B cell (primary cell): ENCODE data around the gene RAD50. TPM values are rescaled to one million over a fixed set of nuclear protein-coding genes. Genes with fewer than 3 reads are reported as not detected.
"Not testable (repeated sequence)": the region's sequence is repeated elsewhere in the genome, so short reads cannot be mapped to it uniquely, and the experiment has no call there.

ENCODE experiments used
- ATAC-seq: fragments of 200-7000 bp; cut with Tn5 transposase; one replicate; pipeline ENCODE4 v1.10.0; 2021; ENCODE audit warnings: low read depth, mild to moderate bottlenecking, moderate number of reproducible peaks, moderate library complexity
- CTCF ChIA-PET: fragments of 350-600 bp; sonication (Branson Sonifier 250); formaldehyde crosslinking; loops from one replicate; lab custom pipeline; 2021; ENCODE audit warnings: antibody characterized with exemption, inconsistent platforms; lab: Charles Lee
- POLR2A ChIA-PET: fragments of 350-600 bp; sonication (Branson Sonifier 250); formaldehyde crosslinking; loops from one replicate; lab custom pipeline; 2021; ENCODE audit warnings: antibody characterized with exemption; lab: Charles Lee
- DNase-seq: peaks from one replicate; pipeline ENCODE4 v3.0.0; 2013
- H2AFZ ChIP-seq: 2 replicates; pipeline ENCODE4 v1.6.1; 2012; ENCODE audit warnings: mild to moderate bottlenecking, low read depth, low read length; ENCODE audit not compliant: insufficient read depth, poor library complexity, severe bottlenecking
- H3K27ac ChIP-seq, 2 donors: 1 replicate in 1 of 2; 2 replicates in 1 of 2; pipeline ENCODE4 v1.5.1; 2012 to 2013; ENCODE audit warnings: low read length in 2 of 2, mild to moderate bottlenecking in 2 of 2, moderate library complexity in 1 of 2
- H3K27me3 ChIP-seq, 4 experiments: fragments of 200-600 bp in 1 of 4; sonication (generic) in 1 of 4; replicated peaks in 1 of 4; 1 replicate in 2 of 4; 2 replicates in 2 of 4; pipeline versions ENCODE4 v1.6.1 to v1.7.0; 2013 to 2016; ENCODE audit warnings: low read length in 3 of 4, mild to moderate bottlenecking in 2 of 4, mixed read lengths in 1 of 4, moderate library complexity in 1 of 4; ENCODE audit not compliant: insufficient read depth in 4 of 4, control insufficient read depth in 3 of 4; ENCODE audit errors: control extremely low read depth in 1 of 4
- H3K36me3 ChIP-seq, 2 experiments: replicated peaks in 1 of 2; 1 replicate in 1 of 2; 2 replicates in 1 of 2; pipeline versions ENCODE4 v1.6.1 to v1.7.1; 2013; ENCODE audit warnings: low read length in 1 of 2; ENCODE audit not compliant: insufficient read depth in 2 of 2, control insufficient read depth in 1 of 2; ENCODE audit errors: control extremely low read depth in 1 of 2, extremely low read depth in 1 of 2
- H3K4me1 ChIP-seq, 2 donors: fragments of 200-600 bp in 1 of 2; sonication (generic) in 1 of 2; 1 replicate in 1 of 2; 2 replicates in 1 of 2; pipeline versions ENCODE4 v1.5.1 to v1.6.1; 2013 to 2017; ENCODE audit warnings: low read length in 2 of 2; ENCODE audit not compliant: control insufficient read depth in 2 of 2, insufficient read depth in 2 of 2
- H3K4me2 ChIP-seq: replicated peaks from 2 replicates; pipeline ENCODE3; 2012; ENCODE audit warnings: mild to moderate bottlenecking, low read depth, low read length; ENCODE audit not compliant: poor library complexity, severe bottlenecking
- H3K4me3 ChIP-seq, 5 experiments: fragments of 200-600 bp in 1 of 5; sonication (generic) in 1 of 5; 1 replicate in 3 of 5; 2 replicates in 2 of 5; pipeline versions ENCODE4 v1.5.1 to v1.7.0; 2011 to 2016; ENCODE audit warnings: low read length in 4 of 5, mild to moderate bottlenecking in 4 of 5, low read depth in 2 of 5, control low read depth in 1 of 5, moderate library complexity in 1 of 5; ENCODE audit not compliant: insufficient read depth in 1 of 5; ENCODE audit errors: control extremely low read depth in 1 of 5, extremely low read depth in 1 of 5
- H3K79me2 ChIP-seq: fragments of 200-600 bp; sonication (generic); one replicate; pipeline ENCODE4 v1.6.0; 2016; ENCODE audit warnings: low read length; ENCODE audit not compliant: control insufficient read depth, insufficient read depth
- H3K9ac ChIP-seq: fragments of 200-600 bp; sonication (generic); 2 replicates; pipeline ENCODE4 v1.6.1; 2017; ENCODE audit warnings: mild to moderate bottlenecking, low read length, moderate library complexity
- H3K9me3 ChIP-seq, 3 donors: one replicate each; pipeline versions ENCODE4 v1.6.1 to v1.7.1; 2013; ENCODE audit warnings: low read length in 2 of 3; ENCODE audit not compliant: control insufficient read depth in 2 of 3, insufficient read depth in 1 of 3; ENCODE audit errors: control extremely low read depth in 1 of 3
- H4K20me1 ChIP-seq: 2 replicates; pipeline ENCODE4 v1.6.0; 2012; ENCODE audit warnings: mild to moderate bottlenecking, low read length; ENCODE audit not compliant: insufficient read depth, control insufficient read depth, poor library complexity, severe bottlenecking
- H3K27ac Mint-ChIP-seq: one replicate; pipeline ENCODE4 v1.8.0; 2021; ENCODE audit warnings: mixed read lengths
- H3K27me3 Mint-ChIP-seq: one replicate; pipeline ENCODE4 v1.8.0; 2021; ENCODE audit warnings: mixed read lengths
- H3K4me1 Mint-ChIP-seq: one replicate; pipeline ENCODE4 v1.8.0; 2021; ENCODE audit warnings: mixed read lengths
- H3K4me3 Mint-ChIP-seq: one replicate; pipeline ENCODE4 v1.8.0; 2021; ENCODE audit warnings: mixed read lengths
- H3K9me3 Mint-ChIP-seq: one replicate; pipeline ENCODE4 v1.8.0; 2022; ENCODE audit warnings: mixed read lengths; ENCODE audit not compliant: insufficient read depth
- WGBS: methylation state at CpG from one replicate; pipeline ENCODE4 v1.1.5; 2013; ENCODE audit warnings: missing lambda C conversion rate; ENCODE audit not compliant: insufficient coverage; 5-methylcytosine and 5-hydroxymethylcytosine counted together
- intact Hi-C: fragments of 100-400 bp; cut with micrococcal nuclease; formaldehyde crosslinking; loops from one replicate; pipeline ENCODE4 v1.10.0; 2022
- polyA plus RNA-seq: library from polyadenylated mRNA; depleted of rRNA; stranded (reverse); fragments of >200 nt; gene quantifications from 2 replicates; pipeline ENCODE4 v1.2.3, GENCODE V29; 2012
- total RNA-seq, 2 donors: library from RNA; stranded (reverse); fragments of 120-200 nt in 1 of 2; gene quantifications; 1 replicate in 1 of 2; 2 replicates in 1 of 2; pipeline versions ENCODE4 v1.2.3 to v1.2.4, GENCODE V29; 2013 to 2022

RAD50 gene
- total and polyA plus RNA-seq, 2 donors (not counting 1 experiment from before 2014, with no cell fraction given): 11.2 to 32.7 TPM

DNA sequence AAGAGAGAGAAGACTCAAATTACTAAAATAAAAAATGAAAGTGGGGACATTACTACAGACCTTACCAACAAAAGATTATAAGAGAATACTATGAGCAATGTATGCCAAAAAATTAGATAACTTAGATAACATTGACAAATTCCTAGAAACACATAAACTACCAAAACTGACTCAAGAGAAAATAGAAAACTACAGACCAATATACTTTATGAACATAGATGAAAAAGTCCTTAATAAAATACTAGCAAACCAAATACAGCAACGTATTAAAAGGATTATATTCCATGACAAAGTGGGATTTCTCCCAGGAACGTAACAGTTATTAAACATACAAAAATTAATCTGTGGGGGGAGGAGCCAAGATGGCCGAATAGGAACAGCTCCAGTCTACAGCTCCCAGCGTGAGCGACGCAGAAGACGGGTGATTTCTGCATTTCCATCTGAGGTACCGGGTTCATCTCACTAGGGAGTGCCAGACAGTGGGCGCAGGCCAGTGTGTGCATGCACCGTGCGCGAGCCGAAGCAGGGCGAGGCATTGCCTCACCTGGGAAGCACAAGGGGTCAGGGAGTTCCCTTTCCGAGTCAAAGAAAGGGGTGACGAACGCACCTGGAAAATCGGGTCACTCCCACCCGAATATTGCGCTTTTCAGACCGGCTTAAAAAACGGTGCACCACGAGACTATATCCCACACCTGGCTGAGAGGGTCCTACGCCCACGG lies 43.0 kb upstream of the RAD50 start:
- H3K4me1 Mint-ChIP-seq, H3K27me3 ChIP-seq, H3K27ac Mint-ChIP-seq, H3K27me3 Mint-ChIP-seq, intact Hi-C loops, ATAC-seq, POLR2A ChIA-PET, H3K4me3 ChIP-seq, H3K4me2 ChIP-seq, H3K4me1 ChIP-seq, H3K4me3 Mint-ChIP-seq, H3K79me2 ChIP-seq, H4K20me1 ChIP-seq, H3K9me3 ChIP-seq, DNase-seq, CTCF ChIA-PET, H3K9ac ChIP-seq, H2AFZ ChIP-seq, H3K27ac ChIP-seq, H3K36me3 ChIP-seq, H3K9me3 Mint-ChIP-seq: not testable (repeated sequence)
- no CpG with 5 or more reads among the region's 25 CpGs for WGBS

DNA sequence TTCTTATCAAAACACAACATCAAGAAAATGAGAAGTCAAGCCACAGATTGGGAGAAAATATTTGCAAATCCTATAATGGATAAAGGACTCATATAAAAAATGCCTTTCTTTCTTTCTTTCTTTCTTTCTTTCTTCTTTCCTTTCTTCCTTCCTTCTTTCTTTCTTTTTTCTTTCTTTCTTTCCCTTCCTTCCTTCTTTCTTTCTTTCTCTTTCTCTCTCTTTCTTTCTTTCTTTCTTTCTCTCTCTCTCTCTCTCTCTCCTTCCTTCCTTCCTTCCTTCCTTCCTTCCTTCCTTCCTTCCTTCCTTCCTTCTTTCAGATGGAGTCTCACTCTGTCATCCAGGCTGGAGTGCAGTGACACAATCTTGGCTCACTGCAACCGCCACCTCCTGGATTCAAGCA lies 34.7 kb upstream of the RAD50 start:
- POLR2A ChIA-PET, H3K9me3 Mint-ChIP-seq, intact Hi-C loops: not testable (repeated sequence)

DNA sequence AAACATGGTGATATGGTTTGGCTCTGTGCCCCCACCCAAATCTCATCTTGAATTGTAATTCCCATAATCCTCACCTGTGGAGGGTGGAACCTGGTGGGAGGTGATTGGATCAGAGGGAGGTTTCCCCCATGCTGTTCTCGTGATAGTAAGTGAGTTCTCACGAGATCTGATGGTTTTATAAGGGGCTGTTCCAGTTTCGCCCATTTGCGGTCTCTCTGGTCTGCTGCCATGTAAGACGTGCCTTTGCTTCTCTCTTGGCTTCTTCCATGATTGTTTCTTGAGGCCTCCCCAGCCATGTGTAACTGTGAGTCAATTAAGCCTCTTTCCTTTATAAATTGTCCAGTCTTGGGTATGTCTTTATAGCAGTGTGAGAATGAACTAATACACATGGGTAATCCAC lies 31.9 kb upstream of the RAD50 start:
- intact Hi-C loops: loop anchor here (5.0 kb wide), 1 partner anchor 187 kb away; no protein-coding TSS in a partner anchor

More for the DNA sequence above, 34.7 kb upstream of the RAD50 start:
- DNase-seq, H3K4me3 ChIP-seq, H3K27me3 Mint-ChIP-seq, H3K27me3 ChIP-seq, H3K9me3 ChIP-seq, H3K4me3 Mint-ChIP-seq, H3K27ac Mint-ChIP-seq, H4K20me1 ChIP-seq, CTCF ChIA-PET, H3K36me3 ChIP-seq, H3K79me2 ChIP-seq, ATAC-seq, H3K9ac ChIP-seq, H3K4me2 ChIP-seq, H2AFZ ChIP-seq, H3K27ac ChIP-seq: not testable (repeated sequence)
- H3K4me1 Mint-ChIP-seq: peaks cover 39% of the 10 kb centered on the region
- WGBS: 100% methylated on average over 1 of the region's 1 CpG
- H3K4me1 ChIP-seq: peaks cover 28 to 37% of the 10 kb centered on the region in 2 donors

More for the DNA sequence above, 31.9 kb upstream of the RAD50 start:
- Mint-ChIP-seq H3K4me1 (peaks cover 58% of the 10 kb centered on the region), H3K27ac (peak overlapping the region; percentile 1), H3K4me3 (peak overlapping the region; percentile 74)
- H3K9ac ChIP-seq, H3K9me3 Mint-ChIP-seq, H3K9me3 ChIP-seq, H3K27me3 Mint-ChIP-seq, H4K20me1 ChIP-seq, H3K36me3 ChIP-seq, H3K27ac ChIP-seq, POLR2A ChIA-PET, H2AFZ ChIP-seq, H3K79me2 ChIP-seq, H3K27me3 ChIP-seq, DNase-seq: not testable (repeated sequence)
- H3K4me3 ChIP-seq: peak overlapping the region in 1 of 5 experiments; percentile 1
- ATAC-seq: peak; percentile 12
- peak overlapping the region; percentile 62 for H3K4me2 ChIP-seq
- peaks cover 45 to 51% of the 10 kb centered on the region in 2 donors for H3K4me1 ChIP-seq
- CTCF ChIA-PET: interaction anchor here (1.0 to 4.0 kb wide), 8 partner anchors 12 to 359 kb away, joined by 3 to 32 read pairs (median 16); no protein-coding TSS in a partner anchor
- 69% methylated on average over 3 of the region's 5 CpGs for WGBS
